Measurements from ENCODE around the gene SLIT3. TPM values are rescaled to one million over a fixed set of nuclear protein-coding genes. Genes with fewer than 3 reads are reported as not detected.

The SLIT3 gene
- total RNA-seq, 4 donors from 2014 or later = 10.8 to 30.8 (median 18.4) TPM

DNA sequence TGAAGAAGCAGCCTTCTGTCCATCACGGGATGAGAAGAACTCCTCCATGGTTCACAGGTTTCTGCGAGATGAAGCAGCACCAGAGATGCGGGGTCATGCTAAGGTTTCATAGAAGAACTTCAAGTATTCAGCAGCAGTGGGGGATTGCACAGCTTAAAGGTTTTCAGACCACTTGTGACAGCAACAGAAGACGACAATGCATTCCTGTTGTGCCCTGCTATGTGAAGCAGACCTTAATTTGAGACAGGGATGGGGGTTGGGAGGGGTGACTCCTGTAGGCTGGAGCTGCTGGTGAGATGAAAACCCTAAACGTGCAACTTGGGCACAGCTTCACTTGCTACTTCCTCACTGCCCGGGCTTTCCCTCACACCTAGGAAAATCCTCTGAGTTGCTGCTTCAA, 256.0 kb downstream of the SLIT3 start:
- Histone ChIP-seq H3K4me1 (no peaks in the 10 kb centered on the region), H3K36me3 (no peaks in the 10 kb centered on the region), H3K27me3 (no peaks in the 10 kb centered on the region), H3K27ac (no peak overlapping the region), H3K4me3 (no peak overlapping the region), H3K9me3 (no peaks in the 10 kb centered on the region)
- no peak for DNase-seq (ENCODE audit: low spot score in 2 of 2)
- 80% methylated on average over 6 of the region's 6 CpGs for WGBS
- no peak for TF ChIP-seq POLR2A (IDR thresholded peaks at IDR 0.05)
- no peak for TF ChIP-seq POLR2AphosphoS5 (IDR thresholded peaks at IDR 0.05)
- TF ChIP-seq EP300 (IDR thresholded peaks at IDR 0.05) = no peak
- TF ChIP-seq, protein P1, sequence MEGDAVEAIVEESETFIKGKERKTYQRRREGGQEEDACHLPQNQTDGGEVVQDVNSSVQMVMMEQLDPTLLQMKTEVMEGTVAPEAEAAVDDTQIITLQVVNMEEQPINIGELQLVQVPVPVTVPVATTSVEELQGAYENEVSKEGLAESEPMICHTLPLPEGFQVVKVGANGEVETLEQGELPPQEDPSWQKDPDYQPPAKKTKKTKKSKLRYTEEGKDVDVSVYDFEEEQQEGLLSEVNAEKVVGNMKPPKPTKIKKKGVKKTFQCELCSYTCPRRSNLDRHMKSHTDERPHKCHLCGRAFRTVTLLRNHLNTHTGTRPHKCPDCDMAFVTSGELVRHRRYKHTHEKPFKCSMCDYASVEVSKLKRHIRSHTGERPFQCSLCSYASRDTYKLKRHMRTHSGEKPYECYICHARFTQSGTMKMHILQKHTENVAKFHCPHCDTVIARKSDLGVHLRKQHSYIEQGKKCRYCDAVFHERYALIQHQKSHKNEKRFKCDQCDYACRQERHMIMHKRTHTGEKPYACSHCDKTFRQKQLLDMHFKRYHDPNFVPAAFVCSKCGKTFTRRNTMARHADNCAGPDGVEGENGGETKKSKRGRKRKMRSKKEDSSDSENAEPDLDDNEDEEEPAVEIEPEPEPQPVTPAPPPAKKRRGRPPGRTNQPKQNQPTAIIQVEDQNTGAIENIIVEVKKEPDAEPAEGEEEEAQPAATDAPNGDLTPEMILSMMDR (IDR thresholded peaks at IDR 0.05) = no peak

GRCh38 chr5:169041180-169041579, 259.8 kb downstream of the SLIT3 start:
- no peaks in the 10 kb centered on the region for H3K4me1 ChIP-seq
- H3K27me3 ChIP-seq = no peaks in the 10 kb centered on the region
- no peak for DNase-seq (ENCODE audit: low spot score in 2 of 2)
- H3K27ac ChIP-seq = no peak overlapping the region
- 97% methylated on average over 7 of the region's 7 CpGs for WGBS
- H3K36me3 ChIP-seq = no peaks in the 10 kb centered on the region
- TF ChIP-seq EP300 (IDR thresholded peaks at IDR 0.05) (no peak), POLR2A (IDR thresholded peaks at IDR 0.05) (no peak), POLR2AphosphoS5 (IDR thresholded peaks at IDR 0.05) (no peak)
- TF ChIP-seq, protein P1 (IDR thresholded peaks at IDR 0.05) = no peak
- H3K4me3 ChIP-seq = no peak overlapping the region
- no peaks in the 10 kb centered on the region for H3K9me3 ChIP-seq

DNA sequence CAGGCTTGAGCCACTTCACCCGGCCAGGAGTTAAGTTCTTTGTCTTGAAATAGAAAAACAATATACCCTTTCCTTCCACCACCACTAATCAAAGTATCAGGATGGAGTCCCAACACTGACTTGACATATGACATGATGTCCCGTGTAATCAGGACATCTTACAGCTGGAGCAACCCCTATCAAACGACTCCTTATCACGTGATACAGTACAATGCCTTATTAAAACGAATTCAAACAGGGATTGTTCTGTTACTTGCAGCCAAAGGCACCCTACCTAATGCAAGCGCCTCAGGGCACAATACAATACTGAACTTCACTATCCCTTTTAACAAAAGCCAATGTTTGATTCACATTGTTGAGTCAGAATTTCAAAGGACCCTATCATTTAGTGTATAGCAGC, 261.3 kb downstream of the SLIT3 start:
- TF ChIP-seq, protein P1 (IDR thresholded peaks at IDR 0.05) = no peak
- no peaks in the 10 kb centered on the region for H3K9me3 ChIP-seq
- no peaks in the 10 kb centered on the region for H3K36me3 ChIP-seq
- H3K27me3 ChIP-seq = no peaks in the 10 kb centered on the region
- 81% methylated on average over 6 of the region's 6 CpGs for WGBS
- H3K4me3 ChIP-seq = no peak overlapping the region
- no peak overlapping the region for H3K27ac ChIP-seq
- no peaks in the 10 kb centered on the region for H3K4me1 ChIP-seq
- DNase-seq (ENCODE audit: low spot score in 2 of 2) = no peak

DNA sequence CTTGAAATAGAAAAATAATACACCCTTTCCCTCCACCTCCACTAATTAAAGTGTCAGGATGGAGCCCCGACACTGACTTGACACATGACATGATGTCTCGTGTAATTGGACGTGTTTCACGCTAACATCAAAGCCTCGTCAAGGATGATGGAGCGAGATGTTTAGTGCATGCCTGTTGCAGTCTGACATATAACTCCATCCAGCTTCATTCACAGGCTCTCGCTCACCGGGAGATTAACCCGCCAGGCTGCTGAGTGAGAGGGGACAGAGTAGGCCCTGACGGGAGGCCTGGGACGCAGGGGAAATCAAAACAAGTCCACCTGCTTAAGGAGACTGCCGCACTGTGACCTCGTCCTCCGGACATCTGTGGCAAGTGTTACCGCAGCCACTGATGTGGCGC, 263.5 kb downstream of the SLIT3 start:
- Histone ChIP-seq H3K36me3 (no peaks in the 10 kb centered on the region), H3K27me3 (no peaks in the 10 kb centered on the region), H3K4me3 (no peak overlapping the region), H3K27ac (no peak overlapping the region), H3K9me3 (no peaks in the 10 kb centered on the region), H3K4me1 (no peaks in the 10 kb centered on the region)
- DNase-seq (ENCODE audit: low spot score in 2 of 2) = no peak
- no peak for TF ChIP-seq POLR2A (IDR thresholded peaks at IDR 0.05)
- TF ChIP-seq EP300 (IDR thresholded peaks at IDR 0.05) = no peak
- TF ChIP-seq POLR2AphosphoS5 (IDR thresholded peaks at IDR 0.05) = no peak
- TF ChIP-seq, protein P1 (IDR thresholded peaks at IDR 0.05) = no peak
- WGBS = 83% methylated on average over 16 of the region's 16 CpGs

DNA sequence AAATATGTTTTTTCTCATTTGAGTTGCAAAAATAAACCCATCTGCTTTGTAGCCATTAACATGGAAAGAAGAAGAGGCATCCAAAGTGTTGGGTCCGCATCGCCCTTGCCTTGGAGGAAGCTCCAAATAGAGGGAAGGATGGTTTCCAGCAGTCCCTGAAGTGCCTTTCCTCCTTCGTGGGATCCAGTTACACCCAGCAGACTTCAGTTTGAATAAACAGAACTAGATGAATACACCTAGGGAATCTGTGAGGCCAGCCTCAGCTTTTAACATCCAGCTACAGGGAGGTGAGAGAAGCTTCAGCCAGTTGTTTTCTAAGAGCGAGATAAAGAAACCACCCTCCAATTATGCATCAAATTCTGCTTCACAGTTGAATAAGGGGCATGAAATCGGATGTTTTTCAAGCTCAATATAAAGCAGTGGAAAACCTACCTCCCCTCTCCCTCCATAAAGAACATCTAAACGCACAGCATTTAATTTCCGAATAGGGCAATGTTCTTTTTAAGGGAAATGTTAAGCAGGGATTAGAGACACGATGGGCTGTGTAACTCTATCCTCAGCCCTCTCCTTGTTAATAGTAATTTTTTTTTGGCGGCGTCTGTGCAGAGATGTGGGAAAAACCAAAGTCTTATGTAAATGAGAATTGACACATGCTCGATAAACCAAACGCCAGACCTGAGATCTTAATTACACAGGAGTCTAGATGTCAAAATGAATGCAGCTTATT, 264.7 kb downstream of the SLIT3 start:
- Histone ChIP-seq H3K9me3 (no peaks in the 10 kb centered on the region), H3K27me3 (no peaks in the 10 kb centered on the region), H3K4me1 (no peaks in the 10 kb centered on the region), H3K27ac (no peak overlapping the region), H3K4me3 (no peak overlapping the region), H3K36me3 (no peaks in the 10 kb centered on the region)
- TF ChIP-seq, protein P1 (IDR thresholded peaks at IDR 0.05) = no peak
- TF ChIP-seq POLR2AphosphoS5 (IDR thresholded peaks at IDR 0.05) = no peak
- TF ChIP-seq POLR2A (IDR thresholded peaks at IDR 0.05) = no peak
- no peak for TF ChIP-seq EP300 (IDR thresholded peaks at IDR 0.05)
- 75% methylated on average over 12 of the region's 12 CpGs for WGBS
- no peak for DNase-seq (ENCODE audit: low spot score in 2 of 2)

All from suprapubic skin (tissue), 4 donors.